ENCODE measurements around the gene ITGAV.
"Not testable (repeated sequence)": the region's sequence is repeated elsewhere in the genome, so short reads cannot be mapped to it uniquely, and the experiment has no call there.

Gene ITGAV

GRCh38 chr2:186589612-186590349, at the start of gene ITGAV:
TSS of gene ITGAV (plus strand) at chr2:186590056. CDS start at chr2:186590339, 283 bp downstream.
- DNase-seq (ENCODE audit: low read depth in 3 of 3): peak; percentile 68 to 87 (median 73)

- no peak for DNase-seq (ENCODE audit: low read depth in 3 of 3)
Observed at GRCh38 chr2:186540941-186541340, 48.9 kb upstream of the ITGAV start.

- DNase-seq (ENCODE audit: low read depth in 3 of 3): no peak
Observed at GRCh38 chr2:186542002-186542401, 47.9 kb upstream of the ITGAV start.

GRCh38 chr2:186543561-186544131, 46.2 kb upstream of the ITGAV start:
- no peak for DNase-seq (ENCODE audit: low read depth in 3 of 3)

- DNase-seq (ENCODE audit: low read depth in 3 of 3): no peak
Observed at GRCh38 chr2:186544255-186544675, 45.6 kb upstream of the ITGAV start.

GRCh38 chr2:186546846-186547245, 43.0 kb upstream of the ITGAV start:
- DNase-seq (ENCODE audit: low read depth in 3 of 3): no peak

- no peak for DNase-seq (ENCODE audit: low read depth in 3 of 3)
Observed at GRCh38 chr2:186551323-186552050, 38.4 kb upstream of the ITGAV start.

- DNase-seq (ENCODE audit: low read depth in 3 of 3): no peak
Observed at GRCh38 chr2:186554429-186554828, 35.4 kb upstream of the ITGAV start.

GRCh38 chr2:186554850-186555671, 34.8 kb upstream of the ITGAV start:
- no peak for DNase-seq (ENCODE audit: low read depth in 3 of 3)

GRCh38 chr2:186558512-186559276, 31.2 kb upstream of the ITGAV start:
- no peak for DNase-seq (ENCODE audit: low read depth in 3 of 3)

GRCh38 chr2:186559370-186559769, 30.5 kb upstream of the ITGAV start:
- DNase-seq (ENCODE audit: low read depth in 3 of 3): no peak

- DNase-seq (ENCODE audit: low read depth in 3 of 3): no peak
Observed at GRCh38 chr2:186559848-186560247, 30.0 kb upstream of the ITGAV start.

GRCh38 chr2:186560254-186560653, 29.6 kb upstream of the ITGAV start:
- no peak for DNase-seq (ENCODE audit: low read depth in 3 of 3)

- no peak for DNase-seq (ENCODE audit: low read depth in 3 of 3)
Observed at GRCh38 chr2:186561467-186562208, 28.2 kb upstream of the ITGAV start.

GRCh38 chr2:186562209-186562578, 27.7 kb upstream of the ITGAV start:
- no peak for DNase-seq (ENCODE audit: low read depth in 3 of 3)

GRCh38 chr2:186568600-186568999, 21.3 kb upstream of the ITGAV start:
- DNase-seq (ENCODE audit: low read depth in 3 of 3): not testable (repeated sequence)

GRCh38 chr2:186569127-186569526, 20.7 kb upstream of the ITGAV start:
- not testable (repeated sequence) for DNase-seq (ENCODE audit: low read depth in 3 of 3)

GRCh38 chr2:186569897-186570296, 20.0 kb upstream of the ITGAV start:
- no peak for DNase-seq (ENCODE audit: low read depth in 3 of 3)

- DNase-seq (ENCODE audit: low read depth in 3 of 3): no peak
Observed at GRCh38 chr2:186570604-186571003, 19.3 kb upstream of the ITGAV start.

- no peak for DNase-seq (ENCODE audit: low read depth in 3 of 3)
Observed at GRCh38 chr2:186572705-186573104, 17.2 kb upstream of the ITGAV start.

GRCh38 chr2:186573531-186573930, 16.3 kb upstream of the ITGAV start:
- DNase-seq (ENCODE audit: low read depth in 3 of 3): no peak
